Smooth muscle cell (in vitro differentiated cells): ENCODE data around the gene MT1G. TPM values are rescaled to one million over a fixed set of nuclear protein-coding genes. Genes with fewer than 3 reads are reported as not detected.
A peak's percentile ranks its signal among the peaks of the same experiment; 100 is the strongest.

Experiments
- DNase-seq: peaks from one replicate; lab custom pipeline; 2025; ENCODE audit not compliant: unreplicated experiment; lab: John Stamatoyannopoulos, UW
- H2AFZ ChIP-seq: fragments of 200-600 bp; sonication (generic); 2 replicates; pipeline ENCODE4 v1.6.0; 2016; ENCODE audit warnings: antibody characterized with exemption, low read depth, mild to moderate bottlenecking
- H3F3A ChIP-seq: fragments of 200-600 bp; sonication (generic); 2 replicates; pipeline ENCODE4 v1.6.0; 2017; ENCODE audit warnings: antibody characterized with exemption, low read depth
- H3K27ac ChIP-seq: fragments of 200-600 bp; sonication (generic); 2 replicates; pipeline ENCODE4 v1.5.1; 2016; ENCODE audit warnings: low read depth, mild to moderate bottlenecking
- H3K27me3 ChIP-seq: fragments of 200-600 bp; sonication (generic); 2 replicates; pipeline ENCODE4 v1.6.1; 2016; ENCODE audit warnings: low read depth, mild to moderate bottlenecking
- H3K36me3 ChIP-seq: fragments of 200-600 bp; sonication (generic); 2 replicates; pipeline ENCODE4 v1.5.1; 2016; ENCODE audit warnings: low read depth
- H3K4me1 ChIP-seq: fragments of 200-600 bp; sonication (generic); 2 replicates; pipeline ENCODE4 v1.5.1; 2016; ENCODE audit warnings: low read depth
- H3K4me2 ChIP-seq: fragments of 200-600 bp; sonication (generic); 2 replicates; pipeline ENCODE4 v1.6.0; 2016; ENCODE audit warnings: mild to moderate bottlenecking
- H3K4me3 ChIP-seq: fragments of 200-600 bp; sonication (generic); 2 replicates; pipeline ENCODE4 v1.5.1; 2016; ENCODE audit warnings: mild to moderate bottlenecking
- H3K79me2 ChIP-seq: fragments of 200-600 bp; sonication (generic); 2 replicates; pipeline ENCODE4 v1.6.0; 2016; ENCODE audit warnings: low read depth, mild to moderate bottlenecking
- H3K9ac ChIP-seq: fragments of 200-600 bp; sonication (generic); 2 replicates; pipeline ENCODE4 v1.6.0; 2016; ENCODE audit warnings: low read depth
- H3K9me3 ChIP-seq: fragments of 200-600 bp; sonication (generic); replicated peaks from 2 replicates; pipeline ENCODE4 v1.5.1; 2016; ENCODE audit warnings: low read depth
- H4K20me1 ChIP-seq: fragments of 200-600 bp; sonication (generic); 2 replicates; pipeline ENCODE4 v1.6.0; 2016; ENCODE audit warnings: low read depth
- WGBS: methylation state at CpG from one replicate; pipeline ENCODE4 v1.1.7; 2016; ENCODE audit warnings: low lambda C conversion rate; 5-methylcytosine and 5-hydroxymethylcytosine counted together
- polyA plus RNA-seq: library from polyadenylated mRNA; unstranded; fragments of >200 nt; fragmentation: Nextera tagmentation; extraction: Ambion mirVana; gene quantifications from 2 replicates; pipeline ENCODE4 v1.2.1, GENCODE V29; 2016
- total RNA-seq: library from RNA; depleted of rRNA; stranded (reverse); fragments of >200 nt; gene quantifications from 2 replicates; pipeline ENCODE4 v1.2.3, GENCODE V29; 2014
- TF ChIP-seq, protein P1 (sequence below): fragments of 200-600 bp; sonication (generic); IDR thresholded peaks from 2 replicates; pipeline ENCODE4 v1.5.1; 2017; ENCODE audit warnings: borderline replicate concordance, mild to moderate bottlenecking, antibody characterized with exemption; ENCODE audit not compliant: insufficient read depth, poor library complexity, severe bottlenecking

Gene MT1G
- total and polyA plus RNA-seq, 2 experiments from 2014 or later = not detected

DNA sequence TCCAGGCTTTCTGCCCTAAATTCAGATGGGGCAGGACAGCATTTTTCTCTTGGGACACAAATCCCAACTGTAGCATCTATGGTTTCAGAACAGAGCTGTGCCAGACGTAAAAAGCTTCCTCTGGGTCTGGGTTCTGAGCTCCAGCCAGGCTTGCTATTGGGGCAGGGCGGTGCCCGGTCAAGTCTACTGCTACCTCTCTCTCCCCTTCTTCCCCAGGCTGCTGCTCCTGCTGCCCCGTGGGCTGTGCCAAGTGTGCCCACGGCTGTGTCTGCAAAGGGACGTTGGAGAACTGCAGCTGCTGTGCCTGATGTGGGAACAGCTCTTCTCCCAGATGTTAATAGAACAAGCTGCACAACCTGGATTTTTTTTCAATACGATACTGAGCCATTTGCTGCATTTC lies 34.3 kb downstream of the MT1G start:
- no peak for DNase-seq
- TF ChIP-seq, protein P1, sequence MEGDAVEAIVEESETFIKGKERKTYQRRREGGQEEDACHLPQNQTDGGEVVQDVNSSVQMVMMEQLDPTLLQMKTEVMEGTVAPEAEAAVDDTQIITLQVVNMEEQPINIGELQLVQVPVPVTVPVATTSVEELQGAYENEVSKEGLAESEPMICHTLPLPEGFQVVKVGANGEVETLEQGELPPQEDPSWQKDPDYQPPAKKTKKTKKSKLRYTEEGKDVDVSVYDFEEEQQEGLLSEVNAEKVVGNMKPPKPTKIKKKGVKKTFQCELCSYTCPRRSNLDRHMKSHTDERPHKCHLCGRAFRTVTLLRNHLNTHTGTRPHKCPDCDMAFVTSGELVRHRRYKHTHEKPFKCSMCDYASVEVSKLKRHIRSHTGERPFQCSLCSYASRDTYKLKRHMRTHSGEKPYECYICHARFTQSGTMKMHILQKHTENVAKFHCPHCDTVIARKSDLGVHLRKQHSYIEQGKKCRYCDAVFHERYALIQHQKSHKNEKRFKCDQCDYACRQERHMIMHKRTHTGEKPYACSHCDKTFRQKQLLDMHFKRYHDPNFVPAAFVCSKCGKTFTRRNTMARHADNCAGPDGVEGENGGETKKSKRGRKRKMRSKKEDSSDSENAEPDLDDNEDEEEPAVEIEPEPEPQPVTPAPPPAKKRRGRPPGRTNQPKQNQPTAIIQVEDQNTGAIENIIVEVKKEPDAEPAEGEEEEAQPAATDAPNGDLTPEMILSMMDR = no peak
- 52% methylated on average over 7 of the region's 7 CpGs for WGBS
- Histone ChIP-seq H4K20me1 (no peaks in the 10 kb centered on the region), H3K27ac (no peak overlapping the region), H3K27me3 (peaks cover 78% of the 10 kb centered on the region), H3K4me2 (no peak overlapping the region), H3K9me3 (no peaks in the 10 kb centered on the region), H3F3A (no peaks in the 10 kb centered on the region), H3K4me3 (no peak overlapping the region), H3K4me1 (peaks cover 12% of the 10 kb centered on the region), H3K9ac (no peak overlapping the region), H3K79me2 (no peaks in the 10 kb centered on the region), H3K36me3 (no peaks in the 10 kb centered on the region), H2AFZ (no peak overlapping the region)

DNA sequence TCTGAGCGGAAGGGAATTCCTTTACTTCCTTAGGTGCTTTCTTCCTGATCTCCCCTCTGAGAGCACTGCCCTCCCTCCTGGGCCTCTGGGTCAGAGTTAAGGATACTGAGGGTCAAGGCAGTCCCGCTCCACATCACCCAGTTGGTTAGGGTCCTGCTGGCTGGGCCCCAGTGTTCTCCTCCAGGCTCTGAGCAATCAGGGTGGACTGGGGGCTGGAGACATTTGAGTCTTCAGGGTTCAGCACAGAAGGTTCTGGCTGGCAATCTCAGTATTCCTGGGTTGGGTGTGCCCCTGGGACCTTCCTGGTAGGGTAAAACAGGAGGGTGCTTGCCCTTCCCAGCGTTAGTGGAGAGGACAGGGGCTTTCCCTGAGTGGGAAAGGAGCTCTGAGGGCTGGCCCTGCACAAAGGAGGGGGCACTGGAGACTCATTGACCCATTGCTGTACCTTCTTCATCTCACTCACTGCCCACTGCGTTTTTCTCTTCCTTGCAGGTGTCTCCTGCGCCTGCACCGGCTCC lies 35.0 kb downstream of the MT1G start:
- H4K20me1 ChIP-seq = no peaks in the 10 kb centered on the region
- H3F3A ChIP-seq = no peaks in the 10 kb centered on the region
- H3K4me2 ChIP-seq = peak overlapping the region; percentile 82
- H3K9me3 ChIP-seq = no peaks in the 10 kb centered on the region
- H3K79me2 ChIP-seq = no peaks in the 10 kb centered on the region
- H3K4me1 ChIP-seq = peaks cover 7% of the 10 kb centered on the region
- H3K36me3 ChIP-seq = no peaks in the 10 kb centered on the region
- H3K27me3 ChIP-seq = peaks cover 72% of the 10 kb centered on the region
- DNase-seq = no peak
- WGBS = 19% methylated on average over 6 of the region's 6 CpGs
- H2AFZ ChIP-seq = no peak overlapping the region
- H3K9ac ChIP-seq = no peak overlapping the region
- H3K4me3 ChIP-seq = peak overlapping the region; percentile 45
- TF ChIP-seq, protein P1 = no peak
- H3K27ac ChIP-seq = no peak overlapping the region

DNA sequence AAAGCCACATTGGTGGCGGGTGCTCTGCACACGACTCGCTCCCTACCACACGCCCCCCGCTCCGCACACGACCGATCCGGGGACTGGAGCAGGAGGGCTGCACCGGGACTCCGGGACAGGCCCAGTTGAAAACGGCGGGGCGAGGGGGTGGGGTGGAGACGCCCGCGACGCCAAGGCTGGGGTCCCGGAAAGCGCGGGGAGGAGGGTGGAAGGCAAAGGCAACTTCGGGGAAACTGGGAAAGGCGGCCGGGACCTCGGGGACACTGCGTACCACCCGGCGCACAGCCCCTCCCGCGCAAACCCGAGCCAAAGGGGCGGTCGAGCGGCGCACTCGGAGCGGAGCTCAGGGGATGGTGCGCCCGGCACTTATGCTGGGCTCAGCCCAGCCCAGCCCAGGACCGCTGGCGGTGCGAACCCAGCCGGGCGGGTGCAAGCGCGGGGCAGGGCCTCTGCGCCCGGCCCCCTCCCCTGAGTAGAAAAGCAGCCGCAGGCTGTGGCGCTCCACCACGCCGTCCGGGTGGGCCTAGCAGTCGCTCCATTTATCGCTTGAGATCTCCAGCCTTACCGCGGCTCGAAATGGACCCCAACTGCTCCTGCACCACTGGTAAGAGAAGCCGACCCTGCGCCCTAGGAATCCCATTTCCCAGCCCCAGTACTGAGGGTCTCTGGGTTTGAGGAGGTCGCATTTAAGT lies 35.6 kb downstream of the MT1G start, which contains the start of gene MT1M:
Gene MT1M (plus strand): TSS at position 504 of the 692 bp plus-strand sequence. CDS start 73 bp downstream, at position 577.
- no peak within 1 kb of the TSS for H3K9ac ChIP-seq

More for the DNA sequence above, 35.6 kb downstream of the MT1G start, which contains the start of gene MT1M:
- no peaks in the 10 kb centered on the region for H3K36me3 ChIP-seq
- no peaks in the 10 kb centered on the region for H3K9me3 ChIP-seq
- H3K27ac ChIP-seq = no peak within 1 kb of the TSS
- H3F3A ChIP-seq = no peaks in the 10 kb centered on the region
- peak within 1 kb of the TSS; percentile 45 for H3K4me3 ChIP-seq
- peaks cover 66% of the 10 kb centered on the region for H3K27me3 ChIP-seq
- peak within 1 kb of the TSS; percentile 82 for H3K4me2 ChIP-seq
- DNase-seq = no peak
- no peaks in the 10 kb centered on the region for H4K20me1 ChIP-seq
- H3K79me2 ChIP-seq = no peaks in the 10 kb centered on the region
- H3K4me1 ChIP-seq = peaks cover 6% of the 10 kb centered on the region
- TF ChIP-seq, protein P1 = no peak
- H2AFZ ChIP-seq = no peak within 1 kb of the TSS
- 1% methylated on average over 32 of the region's 61 CpGs for WGBS
